GM21360 (cell line): ENCODE results near the gene SULT6B1.
A peak's percentile ranks its signal among the peaks of the same experiment; 100 is the strongest.
"Not testable (repeated sequence)": the region's sequence is repeated elsewhere in the genome, so short reads cannot be mapped to it uniquely, and the experiment has no call there.

Source experiments
- ATAC-seq: cut with Tn5 transposase; IDR thresholded peaks from one replicate; pipeline ENCODE4 v1.9.1; 2021; ENCODE audit warnings: mild to moderate bottlenecking, moderate library complexity; ENCODE audit not compliant: unreplicated experiment

Gene SULT6B1

DNA sequence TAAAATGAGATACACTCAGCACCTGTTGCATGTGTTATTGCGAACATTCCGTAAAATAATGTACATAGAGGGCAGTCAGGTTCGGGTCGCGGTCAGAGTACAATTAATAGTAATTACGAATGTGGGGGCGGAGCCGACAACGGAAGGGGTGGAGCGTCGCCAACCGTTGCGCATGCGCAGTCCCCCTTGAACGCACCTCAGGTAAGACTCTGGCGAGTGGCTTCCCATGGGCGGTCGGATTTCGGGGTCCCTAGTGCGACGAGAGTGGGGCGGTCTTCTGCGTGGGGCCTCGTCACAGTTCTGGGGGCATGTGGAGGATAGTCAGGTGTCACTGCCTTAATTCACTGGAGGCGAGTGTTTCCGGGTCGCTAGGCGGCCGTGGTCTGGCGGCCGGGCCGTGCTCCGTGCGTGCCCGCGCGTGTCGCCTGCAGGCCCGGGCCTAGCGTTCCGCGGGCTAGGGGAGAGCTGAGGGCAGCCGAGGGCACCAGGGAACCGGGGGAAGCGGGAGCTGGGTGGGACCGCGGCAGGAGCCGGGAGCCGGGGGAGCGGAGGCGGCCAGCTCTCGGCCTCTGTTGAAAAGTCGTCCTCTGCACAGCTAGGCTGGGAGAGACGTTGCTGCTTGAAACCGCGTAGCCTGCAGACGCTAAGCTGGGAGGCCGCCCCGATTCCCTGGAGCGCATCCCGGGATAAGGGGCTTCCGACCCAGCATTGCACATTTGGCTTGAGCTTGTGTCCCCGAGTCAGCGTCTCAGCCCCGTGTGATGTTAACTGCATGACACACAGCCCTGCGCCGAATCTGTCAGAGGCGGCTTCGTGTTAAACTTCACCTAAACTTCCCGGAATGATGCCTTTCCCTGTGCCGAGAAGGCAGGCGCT lies 8.1 kb upstream of the SULT6B1 start, which contains the start of gene CEBPZOS:
Gene CEBPZOS, plus strand, starts transcription at position 177 of the 876 bp plus-strand sequence. CDS start 3,209 bp downstream, outside the sequence.
- peak; percentile 61 for ATAC-seq

DNA sequence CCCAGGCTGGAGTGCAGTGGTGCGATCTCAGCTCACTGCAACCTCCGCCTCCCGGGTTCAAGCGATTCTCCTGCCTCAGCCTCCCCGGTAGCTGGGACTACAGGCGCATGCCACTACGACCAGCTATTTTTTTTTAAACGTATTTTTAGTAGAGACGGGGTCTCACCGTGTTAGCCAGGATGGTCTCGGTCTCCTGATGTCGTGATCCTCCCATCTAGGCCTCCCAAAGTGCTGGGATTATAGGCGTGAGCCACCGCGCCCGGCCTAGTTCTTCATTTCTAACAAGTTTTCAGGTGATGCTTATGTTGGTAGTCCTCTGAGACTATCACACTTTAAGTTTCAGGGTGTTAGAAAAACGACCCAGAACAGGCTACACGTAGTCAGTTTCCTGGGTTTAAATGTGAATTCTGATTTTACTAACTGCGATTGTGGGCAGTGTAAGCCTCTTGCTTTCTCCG lies 7.4 kb upstream of the SULT6B1 start:
- ATAC-seq: not testable (repeated sequence)

DNA sequence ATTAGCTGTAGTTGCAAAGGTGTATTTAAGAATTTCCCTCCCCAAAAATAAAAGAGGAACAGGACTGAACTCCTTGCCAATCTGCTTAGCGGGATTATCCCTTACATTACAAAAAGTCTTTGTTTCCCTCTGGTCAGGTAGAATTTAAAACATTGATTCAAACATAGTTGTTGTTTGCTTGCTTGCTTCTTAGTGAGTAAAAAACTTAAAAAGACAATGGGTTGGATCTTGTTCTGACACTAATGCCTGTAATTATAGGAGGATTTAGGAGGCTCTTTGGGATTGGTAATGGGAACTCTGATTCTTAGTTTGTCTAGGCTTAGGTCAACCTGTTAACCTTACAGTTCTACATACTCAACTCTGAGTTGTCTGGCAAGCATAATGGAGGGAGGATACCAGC lies 4.1 kb upstream of the SULT6B1 start:
- no peak for ATAC-seq

DNA sequence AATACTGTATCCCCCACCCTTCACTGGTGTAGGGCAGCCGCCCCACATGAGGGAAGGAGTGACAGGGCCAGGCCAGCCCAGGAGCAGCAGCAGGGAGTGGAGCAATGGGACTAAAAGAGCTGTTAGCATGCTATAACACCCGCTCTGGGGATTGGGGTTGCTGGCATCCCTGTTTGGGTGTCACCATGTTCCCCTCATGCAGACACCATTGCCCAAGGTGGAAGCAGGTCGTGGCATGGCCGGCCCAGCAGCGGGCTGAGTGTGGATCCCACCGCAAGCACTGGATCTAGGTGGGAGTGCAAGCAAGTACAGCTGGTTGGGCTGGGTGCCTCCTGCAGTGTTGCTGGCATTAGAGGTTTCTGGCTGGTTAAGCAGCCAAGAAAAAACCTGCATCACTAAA lies 3.3 kb upstream of the SULT6B1 start:
- no peak for ATAC-seq

DNA sequence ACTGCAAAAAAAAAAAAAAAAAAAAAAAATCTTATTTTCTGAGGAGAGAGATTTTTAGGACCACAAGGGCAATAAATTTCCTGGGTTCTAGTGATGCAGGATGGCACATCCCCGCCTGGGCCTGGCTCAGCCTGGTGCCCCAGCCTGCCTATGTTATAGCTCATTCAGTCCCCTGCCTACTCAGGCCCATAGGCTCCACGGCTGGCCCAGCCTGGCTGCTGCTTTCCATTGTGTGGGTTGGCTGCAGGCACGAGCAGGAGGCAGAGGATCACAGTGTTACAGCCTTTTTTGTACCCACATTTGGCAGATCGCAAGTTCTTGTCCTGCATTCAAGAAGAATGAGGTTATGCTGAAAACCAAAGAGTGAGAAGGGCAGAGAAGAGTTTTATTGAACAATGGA lies 2.8 kb upstream of the SULT6B1 start:
- ATAC-seq: no peak

DNA sequence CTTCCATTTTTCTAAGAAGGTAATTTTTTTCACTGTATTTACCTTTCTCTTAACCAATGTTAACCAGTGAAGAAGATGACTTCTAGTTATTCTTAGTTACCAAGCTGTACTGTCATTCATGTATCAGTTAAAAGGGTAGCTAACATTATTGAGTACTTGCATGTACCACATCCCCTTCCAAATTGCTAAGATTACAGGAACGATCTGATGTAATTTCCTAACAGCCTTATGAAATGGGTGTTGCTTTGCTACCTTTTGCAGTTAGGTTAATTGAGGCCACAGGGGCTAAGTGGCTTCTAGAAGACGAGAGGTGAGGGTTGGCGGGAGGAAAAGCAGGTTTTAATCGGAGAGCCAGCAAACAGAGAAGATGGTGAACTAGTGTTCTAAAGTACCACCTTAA lies 1.8 kb upstream of the SULT6B1 start:
- ATAC-seq: no peak

DNA sequence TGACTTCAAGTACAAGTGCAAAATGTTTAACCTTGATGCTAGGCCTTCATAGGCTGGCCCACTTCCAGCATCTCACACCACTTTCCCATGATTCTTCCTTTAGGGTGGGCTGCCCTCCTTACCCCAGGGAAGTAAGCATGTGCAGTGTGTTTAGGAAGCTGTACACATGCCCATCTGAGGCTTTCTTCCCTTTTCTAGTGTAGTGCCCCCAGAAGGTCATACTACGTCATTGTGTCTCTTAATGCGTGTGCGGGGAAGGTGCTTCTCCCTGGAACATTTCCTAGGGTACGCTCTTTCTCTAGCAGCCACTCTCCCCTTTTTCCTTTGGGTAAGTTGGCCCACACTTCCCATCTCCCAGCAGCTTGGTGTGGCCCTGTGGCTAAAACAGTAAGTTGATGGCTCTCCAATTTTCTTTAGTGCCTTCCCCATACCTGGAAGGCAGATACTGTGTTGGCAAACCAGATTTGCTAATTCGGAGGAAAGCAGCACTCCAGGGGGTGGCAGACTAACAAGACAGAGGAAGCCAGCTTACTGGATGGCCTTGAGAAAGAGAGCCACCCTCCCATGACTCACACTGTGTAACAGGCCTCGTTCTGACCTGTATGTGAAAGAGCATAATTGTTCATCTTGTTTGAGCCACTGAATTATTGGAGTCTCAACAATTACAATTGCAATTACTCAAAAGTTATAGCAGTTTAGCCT lies 1.1 kb upstream of the SULT6B1 start:
- no peak for ATAC-seq

DNA sequence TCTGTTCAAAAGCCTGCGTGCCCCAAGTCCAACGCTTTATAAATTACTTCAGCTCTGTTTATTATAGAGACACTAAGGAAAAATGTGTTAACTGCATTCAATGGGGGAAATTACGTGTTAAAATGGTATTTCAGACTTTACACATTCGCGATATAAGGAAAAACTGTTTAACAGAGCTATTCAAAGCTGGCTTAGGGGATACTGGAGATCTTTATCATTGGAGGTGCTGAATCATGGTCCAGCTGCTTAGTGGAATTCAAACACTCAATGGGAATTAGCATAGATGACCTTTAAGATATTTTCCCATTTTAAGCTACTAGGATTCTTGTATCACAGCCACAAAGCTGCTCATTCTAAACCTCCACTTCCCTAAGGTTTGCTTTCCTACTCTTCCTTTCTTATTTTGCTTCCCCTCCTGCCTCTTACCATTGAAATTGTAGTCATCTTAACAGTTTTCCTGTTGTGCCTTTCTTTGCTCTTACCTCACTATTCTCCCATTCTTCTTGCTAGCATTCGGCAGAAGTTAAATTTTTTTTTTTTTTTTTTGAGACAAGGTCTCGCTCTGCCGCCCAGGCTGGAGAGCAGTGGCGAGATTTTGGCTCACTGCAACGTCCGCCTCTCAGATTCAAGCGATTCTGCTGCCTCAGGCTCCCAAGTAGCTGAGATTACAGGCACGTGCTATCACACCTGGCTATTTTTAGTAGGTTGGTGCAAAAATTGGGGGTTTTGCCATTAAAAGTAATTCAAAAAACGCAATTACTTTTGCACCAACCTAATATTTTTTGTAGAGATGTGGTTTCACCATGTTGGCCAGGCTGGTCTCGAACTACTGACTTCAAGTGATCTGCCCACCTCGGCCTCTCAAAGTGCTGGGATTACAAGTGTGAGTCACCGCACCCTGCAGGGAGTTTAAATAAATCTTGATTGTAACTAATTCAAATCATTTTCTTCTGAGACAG lies 6.5 kb downstream of the SULT6B1 start:
- ATAC-seq: no peak

DNA sequence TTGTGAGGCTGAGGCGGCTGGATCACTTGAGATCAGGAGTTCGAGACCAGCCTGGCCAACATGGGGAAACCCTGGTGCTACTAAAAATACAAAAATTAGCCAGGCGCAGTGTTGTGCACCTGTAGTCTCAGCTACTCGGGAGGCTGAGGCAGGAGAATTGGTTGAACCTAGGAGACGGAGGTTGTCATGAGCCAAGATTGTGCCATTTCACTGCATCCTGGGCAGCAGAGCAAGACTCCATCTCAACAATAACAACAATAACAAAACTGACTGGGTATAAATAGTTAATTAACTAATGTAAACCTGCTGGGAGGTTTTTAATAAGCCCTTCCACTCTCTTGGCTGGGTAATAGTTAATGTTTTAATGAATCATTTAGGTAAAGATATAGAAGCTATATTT lies 7.8 kb downstream of the SULT6B1 start:
- ATAC-seq: no peak

DNA sequence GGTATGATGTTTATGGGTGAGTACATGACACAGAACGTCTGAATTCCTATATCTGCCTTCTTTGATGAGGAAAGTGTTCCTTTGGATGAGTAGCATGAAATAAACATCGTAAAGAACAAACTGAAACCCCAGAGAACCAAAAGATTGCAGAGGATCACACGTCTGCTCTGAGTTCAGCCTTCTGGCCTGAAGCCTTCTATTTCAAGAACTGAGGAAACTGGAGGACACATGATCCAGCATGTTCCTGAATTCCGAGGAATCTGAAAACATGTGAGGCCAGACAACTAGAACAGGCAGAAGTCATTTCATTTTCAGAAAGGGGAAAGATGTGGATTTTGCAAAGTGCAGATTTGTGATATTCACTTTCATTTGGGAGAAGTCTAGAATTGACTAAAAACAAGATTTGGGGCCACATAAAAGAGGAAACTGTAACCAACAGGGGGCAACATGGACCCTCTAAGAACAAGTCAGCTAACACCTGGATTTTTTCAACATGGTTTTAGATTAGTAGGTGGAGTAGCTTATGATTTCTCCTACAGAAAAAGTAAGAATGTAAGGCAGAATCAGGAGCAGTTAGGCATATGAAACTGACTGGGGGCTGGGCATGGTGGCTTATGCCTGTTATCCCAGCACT lies 8.3 kb downstream of the SULT6B1 start:
- no peak for ATAC-seq

DNA sequence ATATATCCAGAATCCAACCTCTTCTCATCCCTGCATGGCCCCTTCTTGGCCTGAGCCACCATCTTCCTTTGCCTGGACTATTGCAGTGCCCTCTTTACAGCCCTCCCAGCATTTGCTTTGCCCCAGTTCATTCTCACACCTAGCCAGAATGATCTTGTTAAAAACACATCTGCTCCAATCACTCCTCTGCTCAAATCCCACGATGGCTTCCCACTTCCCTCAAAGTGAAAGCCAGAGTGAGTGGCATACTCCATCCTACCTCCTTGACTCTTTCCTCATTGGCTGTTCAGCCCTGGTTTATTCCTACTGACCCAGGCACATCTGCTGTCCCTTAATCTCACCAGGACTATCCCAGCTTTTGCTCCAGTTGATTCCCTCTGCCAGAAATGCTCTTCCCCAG lies 14.7 kb downstream of the SULT6B1 start:
- ATAC-seq: no peak

DNA sequence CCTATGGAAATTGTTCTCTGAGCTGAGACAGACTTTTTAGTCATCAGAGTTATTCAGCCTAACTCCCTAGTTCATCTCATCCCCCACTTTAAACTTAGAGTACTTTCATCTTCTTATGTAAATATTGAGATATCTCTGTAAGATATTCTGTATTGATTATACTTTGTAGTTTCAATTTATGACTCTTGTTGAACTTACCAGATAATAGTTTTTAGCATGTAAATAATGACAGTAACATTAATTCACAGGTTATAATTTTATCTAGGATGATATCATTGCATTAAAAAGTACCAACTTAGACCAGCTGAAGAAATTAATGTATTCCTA lies 16.9 kb downstream of the SULT6B1 start:
- no peak for ATAC-seq

DNA sequence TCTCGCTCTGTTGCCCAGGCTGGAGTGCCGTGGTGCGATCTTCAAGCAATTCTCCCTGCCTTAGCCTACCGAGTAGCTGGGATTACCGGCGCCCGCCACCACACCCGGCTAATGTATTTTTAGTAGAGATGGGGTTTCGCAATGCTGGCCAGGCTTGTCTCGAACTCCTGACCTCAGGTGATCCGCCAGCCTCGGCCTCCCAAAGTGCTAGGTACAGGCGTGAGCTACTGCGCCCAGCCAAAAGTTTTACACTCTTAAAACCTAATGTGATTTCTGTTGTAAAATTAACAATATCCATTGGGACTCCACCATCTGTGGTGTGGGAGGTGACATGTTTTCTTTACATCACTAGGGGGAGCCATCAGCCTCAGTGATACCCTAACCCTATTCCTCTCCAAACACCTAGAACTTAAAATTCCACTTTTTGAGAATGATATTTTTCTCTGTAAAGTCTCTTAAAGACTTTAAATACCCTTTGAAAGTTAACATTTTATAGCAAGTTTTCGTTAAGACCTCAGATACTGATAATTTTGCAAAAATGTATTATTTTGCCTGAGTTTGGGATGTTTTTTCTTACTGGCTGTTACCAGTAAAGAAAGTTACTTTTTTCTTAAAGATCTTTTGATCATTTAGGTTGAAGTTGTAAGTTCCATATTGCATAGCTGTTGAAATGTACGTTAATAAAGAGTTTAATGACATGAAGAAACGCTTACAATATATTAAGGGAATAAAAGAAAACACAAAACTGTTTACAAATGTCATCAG lies 20.1 kb downstream of the SULT6B1 start:
- ATAC-seq: no peak

DNA sequence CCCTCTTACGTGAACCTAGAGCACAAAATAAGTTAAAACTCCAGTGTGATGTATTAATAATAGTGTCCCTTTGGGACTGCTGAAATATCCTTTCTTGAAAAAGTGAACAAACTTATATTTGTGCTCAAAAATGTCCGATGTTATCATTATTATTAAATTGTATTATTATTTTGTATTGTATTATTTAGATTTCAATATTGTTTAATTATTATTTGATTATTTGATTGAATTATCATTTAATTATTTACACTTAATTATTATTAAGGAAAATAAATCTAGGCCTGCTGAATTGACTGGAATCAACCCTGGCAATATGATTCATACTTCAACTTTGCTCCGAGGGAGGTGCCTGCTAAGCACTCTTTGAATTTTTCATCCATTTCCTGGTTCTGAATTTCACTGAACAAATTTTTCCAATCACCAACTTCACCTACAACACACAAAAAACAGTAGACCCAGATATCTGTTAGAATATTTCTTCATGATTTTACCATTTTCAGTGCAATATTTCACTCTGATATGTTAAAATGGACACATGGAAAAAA lies 20.8 kb downstream of the SULT6B1 start:
- no peak for ATAC-seq

DNA sequence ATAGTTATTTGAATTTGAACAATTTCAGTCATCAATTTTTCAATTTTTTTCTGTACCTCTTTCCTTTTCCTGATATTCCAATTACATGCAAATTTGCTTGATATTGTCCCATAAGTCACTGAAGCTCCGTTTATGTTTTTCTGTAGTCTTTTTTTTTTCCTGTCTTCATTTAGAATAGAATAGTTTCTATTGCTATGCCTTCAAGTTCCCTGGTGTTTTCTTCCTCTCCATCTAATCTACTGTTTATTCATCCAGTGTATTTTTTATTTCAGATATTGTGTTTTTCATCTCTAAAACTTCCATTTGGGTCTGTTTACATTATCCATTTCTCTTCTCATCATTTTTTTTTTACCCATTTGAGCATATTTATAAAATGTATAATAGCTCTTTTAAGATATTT lies 23.7 kb downstream of the SULT6B1 start:
- no peak for ATAC-seq

DNA sequence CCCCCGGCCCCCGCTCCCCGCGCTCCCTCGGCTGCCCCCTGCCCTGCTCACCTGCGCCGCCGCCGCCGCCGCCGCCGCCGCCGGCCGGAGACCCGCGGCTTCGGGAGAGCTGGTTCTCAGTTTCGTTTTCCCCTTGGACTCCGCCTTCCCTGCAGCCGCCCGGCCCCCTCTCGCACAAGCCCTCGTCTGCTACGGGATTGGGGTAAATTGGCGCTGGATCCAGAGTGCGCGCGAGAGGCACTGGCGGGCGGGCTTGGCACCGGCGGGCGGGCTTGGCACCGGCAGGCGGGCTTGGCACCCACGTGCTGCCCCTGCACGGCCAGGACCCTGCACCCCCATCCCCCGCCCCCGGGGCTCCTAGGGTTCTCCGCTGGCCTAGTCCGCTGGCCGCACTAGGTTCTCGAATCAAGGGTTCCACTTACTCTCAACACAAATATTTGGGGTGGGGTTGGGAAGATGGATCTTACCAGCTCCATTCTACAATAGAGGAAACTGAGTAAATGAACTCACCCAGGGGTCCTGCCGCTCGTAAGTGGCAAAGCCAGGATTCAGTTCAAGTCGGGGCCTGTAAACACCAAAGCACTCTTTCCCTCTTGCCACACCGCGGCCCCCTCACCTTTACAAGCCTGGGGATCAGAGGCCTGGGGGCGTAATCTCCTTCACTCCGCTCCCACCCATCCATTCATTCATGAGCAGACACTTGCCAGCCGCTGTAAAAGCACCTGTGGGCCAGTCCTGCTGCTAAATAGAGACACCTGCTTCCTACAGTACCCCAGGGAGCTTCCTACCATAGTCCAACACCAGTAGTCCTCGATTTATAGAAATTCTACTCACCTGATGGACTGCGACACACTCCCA lies 31.4 kb downstream of the SULT6B1 start, which contains the start of gene EIF2AK2:
Gene EIF2AK2, minus strand, starts transcription at position 124 of the 858 bp plus-strand sequence. CDS start 9,174 bp downstream, outside the sequence.
- peak; percentile 82 for ATAC-seq

DNA sequence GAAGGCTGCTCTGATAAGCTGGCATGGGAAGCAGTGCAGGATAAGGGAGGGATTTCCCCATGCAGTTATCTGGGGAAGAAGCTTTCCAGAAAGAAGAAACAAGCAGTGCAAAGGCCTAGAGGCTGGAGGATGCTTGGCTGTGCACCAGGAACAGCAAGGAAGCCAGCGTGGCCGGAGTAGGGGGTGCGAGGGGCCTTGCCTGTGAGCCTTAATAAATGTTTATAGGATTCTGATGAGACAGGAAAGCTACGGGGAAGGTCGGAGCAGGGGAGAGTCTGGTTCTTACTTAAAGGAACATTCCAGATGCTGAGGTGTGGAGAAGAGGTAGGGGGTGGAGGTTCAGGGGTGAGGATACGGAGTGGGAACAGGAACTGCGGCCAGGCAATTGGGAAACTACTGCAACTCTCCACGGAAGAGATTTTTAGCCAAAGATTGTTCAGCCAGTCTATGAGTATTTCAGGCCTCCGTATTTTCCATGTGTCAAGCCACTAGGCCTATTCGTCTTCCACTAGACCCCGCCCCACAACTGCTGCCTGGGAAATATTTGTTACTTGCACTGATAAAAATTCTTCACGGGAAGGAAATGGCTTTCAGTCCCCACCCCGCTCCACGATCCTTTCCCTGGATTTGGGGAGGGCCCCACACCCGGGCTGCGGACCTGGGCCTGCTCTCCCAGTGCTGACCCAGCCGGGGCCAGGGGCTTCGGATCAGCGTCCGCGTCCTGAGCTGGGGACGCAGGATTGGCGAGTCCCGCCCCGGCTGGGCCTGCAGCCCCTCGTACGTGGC lies 32.2 kb downstream of the SULT6B1 start:
- peak; percentile 7 for ATAC-seq

DNA sequence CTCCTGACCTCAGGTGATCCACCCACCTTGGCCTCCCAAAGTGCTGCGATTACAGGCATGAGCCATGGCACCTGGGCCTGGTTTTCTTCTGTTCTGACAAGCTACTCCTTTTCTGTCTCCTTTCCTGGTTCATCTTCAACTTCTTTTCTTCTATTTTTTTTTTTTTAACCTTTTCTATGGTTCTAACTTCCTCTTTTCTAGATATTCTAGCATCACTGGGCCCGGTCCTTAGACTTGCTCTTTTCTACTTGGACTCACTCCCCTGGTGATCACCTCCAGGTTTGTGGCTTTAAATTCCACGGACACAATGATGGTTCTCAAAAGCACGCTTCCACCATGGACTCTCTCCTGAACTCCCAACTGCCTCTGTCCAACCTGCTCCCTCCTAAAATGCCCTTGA lies 33.7 kb downstream of the SULT6B1 start:
- ATAC-seq: no peak
